GM19328 (cell line): ENCODE data around the gene SHC3.

Source experiments
- ATAC-seq: cut with Tn5 transposase; IDR thresholded peaks from one replicate; pipeline ENCODE4 v1.9.1; 2021; ENCODE audit warnings: mild to moderate bottlenecking, moderate library complexity; ENCODE audit not compliant: unreplicated experiment

SHC3 gene

GRCh38 chr9:88971131-88971960, 207.3 kb downstream of the SHC3 start:
- no peak for ATAC-seq

DNA sequence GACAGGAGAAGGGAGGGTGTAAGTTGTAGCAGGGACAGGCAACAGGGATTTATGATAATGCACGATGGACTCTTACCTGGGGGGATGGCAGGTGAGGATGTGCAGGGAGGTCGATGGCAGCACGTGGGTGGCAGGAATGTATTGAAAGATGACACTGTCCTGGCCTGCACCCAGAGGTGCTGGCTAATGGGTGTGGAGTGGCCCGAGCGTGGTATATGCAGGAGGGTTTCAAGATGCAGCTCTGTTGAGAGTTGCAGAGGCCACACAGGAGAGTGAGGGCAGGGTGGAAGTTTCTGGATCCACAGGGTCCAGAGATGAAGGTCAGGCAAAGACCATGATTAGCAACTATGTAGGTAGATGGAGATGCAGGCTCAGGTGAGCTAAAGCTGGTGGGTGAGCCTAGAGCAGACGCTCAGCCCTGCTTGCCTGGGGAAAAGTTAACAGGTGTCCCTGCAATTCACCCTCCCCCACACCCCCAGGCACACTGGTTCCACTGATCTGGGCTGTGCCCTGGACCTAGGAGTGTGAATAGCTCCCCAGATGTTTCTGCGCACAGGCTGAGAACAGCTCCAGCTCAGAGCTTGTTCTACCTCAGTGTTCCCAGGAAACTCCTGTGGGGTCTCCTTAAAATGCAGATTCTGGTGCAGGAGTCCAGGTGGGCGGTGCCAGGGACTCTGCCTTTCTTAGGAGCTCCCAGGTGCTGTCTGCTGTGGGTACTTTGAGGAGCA, 208.8 kb downstream of the SHC3 start:
- no peak for ATAC-seq

DNA sequence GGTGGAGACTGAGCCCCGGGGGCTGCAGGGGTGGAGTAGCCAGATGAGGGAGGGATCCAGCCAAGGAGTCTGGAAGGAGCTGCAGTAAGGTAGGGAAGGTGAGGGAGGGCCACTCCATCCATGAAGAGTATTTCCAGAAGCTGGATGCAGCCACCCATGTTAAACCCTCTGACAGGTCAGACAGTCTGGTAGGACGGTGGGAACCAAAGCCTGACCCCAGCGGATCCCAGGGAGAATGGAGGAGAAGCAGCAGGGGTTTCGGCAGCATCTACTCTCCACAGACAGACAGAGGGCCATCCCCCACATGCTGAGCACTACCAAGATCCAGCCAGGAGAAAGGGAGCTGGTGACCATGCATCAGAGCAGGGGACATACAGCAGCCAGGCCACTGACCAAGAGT, 209.8 kb downstream of the SHC3 start:
- no peak for ATAC-seq

GRCh38 chr9:88966894-88967676, 211.5 kb downstream of the SHC3 start:
- ATAC-seq = no peak

DNA sequence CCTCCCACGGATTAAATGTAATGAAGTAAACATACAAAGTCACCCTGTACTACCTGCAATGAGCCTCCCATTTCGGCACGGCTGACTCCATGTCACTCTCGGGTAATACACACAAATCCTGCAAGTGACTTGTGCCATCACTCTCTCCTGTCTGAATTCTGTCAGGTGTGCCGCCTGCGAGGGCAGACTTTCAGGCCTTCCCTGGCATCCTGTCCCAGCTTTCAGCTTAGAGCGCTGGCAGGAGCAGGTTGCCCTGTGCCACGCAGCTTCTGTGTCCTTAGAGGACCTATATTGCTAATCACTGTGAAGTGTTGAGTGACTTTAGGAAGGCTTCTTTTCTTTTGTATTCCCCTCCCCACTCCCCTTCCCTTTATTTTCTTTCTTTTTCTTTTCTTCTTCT, 213.1 kb downstream of the SHC3 start:
- no peak for ATAC-seq

- ATAC-seq = no peak
Observed at GRCh38 chr9:88960632-88961031, 218.0 kb downstream of the SHC3 start.

- ATAC-seq = no peak
Observed at GRCh38 chr9:88959727-88960469, 218.7 kb downstream of the SHC3 start.

DNA sequence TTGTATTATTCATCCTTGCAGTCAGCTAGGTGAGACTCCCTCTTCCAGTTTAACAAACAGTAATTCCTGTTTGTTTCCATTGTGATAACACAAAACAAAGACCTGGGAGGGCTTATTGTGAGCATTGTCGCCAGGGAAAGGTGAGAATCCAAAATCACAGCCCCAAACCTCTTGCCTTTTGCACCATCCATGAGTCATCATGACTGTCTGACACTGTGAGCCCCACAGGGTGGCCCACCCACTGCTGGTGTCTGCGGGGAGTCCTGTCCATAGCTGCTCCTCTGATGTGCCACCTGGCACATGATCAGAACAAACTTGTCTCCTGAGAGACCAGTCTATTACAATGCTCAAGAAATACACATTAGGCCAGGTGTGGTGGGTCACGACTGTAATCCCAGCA, 221.1 kb downstream of the SHC3 start:
- ATAC-seq = no peak
